Measurements from ENCODE around the gene ANGPTL5. TPM values are rescaled to one million over a fixed set of nuclear protein-coding genes. Genes with fewer than 3 reads are reported as not detected.
A peak's percentile ranks its signal among the peaks of the same experiment; 100 is the strongest.
"Not testable (repeated sequence)": the region's sequence is repeated elsewhere in the genome, so short reads cannot be mapped to it uniquely, and the experiment has no call there.

Gene ANGPTL5
- total RNA-seq, 1 donor from 2014 or later = 1.9 TPM

DNA sequence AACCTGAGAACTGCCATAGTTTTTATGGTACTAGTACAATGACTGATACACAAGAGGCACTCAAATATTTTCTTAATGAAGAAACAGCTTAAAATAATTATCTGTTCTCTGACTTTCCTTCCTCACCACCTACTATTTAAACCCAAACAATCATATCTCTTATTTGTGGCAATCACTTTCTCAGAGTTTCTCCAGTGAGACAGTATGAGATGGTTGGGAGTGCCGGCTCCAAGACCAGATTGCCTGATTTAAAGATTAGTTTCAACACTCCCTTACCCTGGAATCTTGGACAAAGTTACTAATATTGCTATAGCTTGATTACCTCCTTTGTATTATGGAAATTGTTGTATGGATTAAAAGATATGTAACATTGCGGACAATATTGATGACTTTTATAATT is 7.2 kb downstream of the ANGPTL5 start:
- ATAC-seq (ENCODE audit: poor library complexity) (peak; percentile 31), DNase-seq (no peak)
- intact Hi-C loops (cut with DNase I) = no loop called here

DNA sequence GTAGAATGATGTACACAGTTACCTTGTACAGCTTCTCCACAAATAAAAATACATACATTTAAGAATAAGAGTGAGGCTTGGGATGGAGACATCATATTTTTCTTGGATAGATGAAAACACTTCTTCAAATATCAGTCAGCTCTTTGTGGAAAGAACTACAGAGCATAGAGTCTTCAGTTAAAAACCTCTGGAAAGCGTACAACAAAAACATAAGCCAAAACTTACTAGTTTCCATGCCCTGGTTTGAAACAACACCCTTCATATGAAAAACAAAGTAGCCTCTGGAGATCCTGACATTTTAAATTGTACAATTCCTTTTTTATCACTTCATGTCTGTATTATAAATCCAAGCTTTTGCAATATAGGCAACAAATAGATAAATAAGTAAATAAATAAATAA is 8.5 kb downstream of the ANGPTL5 start:
- ATAC-seq (ENCODE audit: poor library complexity) = peak; percentile 57
- intact Hi-C loops (cut with DNase I) = no loop called here
- no peak for DNase-seq

DNA sequence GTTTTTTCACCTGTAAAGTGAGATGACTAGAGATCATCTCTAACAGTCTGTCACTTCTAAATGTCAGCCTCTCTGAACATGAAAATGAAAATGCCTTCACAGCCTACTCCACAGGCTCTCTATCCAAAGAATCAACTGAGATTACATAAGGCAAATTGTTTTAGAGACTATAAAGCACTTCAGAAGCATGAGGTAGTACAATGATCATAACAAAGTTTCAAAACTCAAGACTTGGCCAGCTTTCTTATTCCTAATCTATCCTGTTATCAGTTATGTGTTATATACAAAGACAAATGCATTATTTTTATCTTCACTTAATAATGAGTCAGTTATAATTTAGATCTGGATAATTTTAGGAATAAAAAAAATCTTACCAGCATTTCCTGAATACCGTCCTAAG is 21.8 kb downstream of the ANGPTL5 start:
- intact Hi-C loops (cut with DNase I) = no loop called here
- DNase-seq (no peak), ATAC-seq (ENCODE audit: poor library complexity) (no peak)

DNA sequence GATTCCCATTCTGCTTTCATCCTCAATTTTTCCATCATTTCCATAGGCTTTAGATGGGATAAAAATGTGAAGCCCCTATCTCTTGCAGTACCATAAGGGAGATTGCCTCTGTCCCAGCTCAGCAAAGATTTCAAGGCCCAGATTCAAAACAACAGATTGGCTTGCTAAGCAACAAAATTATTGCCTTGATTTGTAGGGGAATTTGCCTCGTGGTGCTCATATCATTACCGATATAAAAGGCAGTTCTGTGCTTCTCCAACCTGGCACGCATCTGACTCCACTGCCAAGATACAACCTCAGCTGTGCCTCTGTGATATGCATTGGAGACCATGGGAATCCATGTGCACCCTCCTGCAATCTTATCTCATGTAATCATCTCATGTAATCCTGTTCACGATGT is 26.6 kb downstream of the ANGPTL5 start:
- DNase-seq (no peak), ATAC-seq (ENCODE audit: poor library complexity) (no peak)
- intact Hi-C loops (cut with DNase I) = no loop called here

DNA sequence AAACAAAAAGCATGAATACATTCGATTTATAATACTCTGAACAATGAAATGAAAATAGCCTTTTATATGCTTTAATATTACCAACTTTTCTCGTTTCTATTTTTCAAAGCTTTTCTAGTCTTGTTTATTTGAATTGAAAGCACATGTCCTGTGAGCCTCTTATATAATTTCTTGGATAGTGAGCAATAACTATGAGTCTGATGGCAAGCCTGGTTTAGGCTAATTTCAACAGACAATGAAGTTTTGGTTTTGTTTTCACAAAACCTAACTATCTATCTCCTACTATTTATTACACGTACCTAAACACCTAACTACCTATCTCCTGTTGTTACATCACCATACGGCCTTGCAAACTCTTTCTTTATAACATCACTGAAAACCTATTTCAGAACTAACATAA is 30.7 kb downstream of the ANGPTL5 start:
- no peak for ATAC-seq (ENCODE audit: poor library complexity)
- intact Hi-C loops (cut with DNase I) = no loop called here
- no peak for DNase-seq

DNA sequence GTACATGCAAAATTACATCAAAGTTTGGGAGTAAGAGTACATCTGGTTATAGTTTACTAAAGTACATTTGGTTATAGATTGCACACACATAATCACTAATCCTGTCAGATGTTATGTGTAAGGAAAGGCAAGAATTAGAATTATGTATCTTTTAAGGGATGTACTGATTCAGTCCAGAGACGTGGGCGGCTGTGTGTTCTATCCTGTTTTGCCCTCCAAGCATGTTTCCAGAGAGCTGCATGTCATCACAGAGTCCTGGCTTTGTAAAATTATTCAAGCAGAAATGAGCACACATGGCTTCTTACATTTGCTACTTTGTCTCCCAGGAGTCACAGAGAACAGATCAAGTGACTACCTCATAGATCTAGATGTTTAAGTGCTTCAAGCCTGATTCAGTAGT is 34.7 kb downstream of the ANGPTL5 start:
- DNase-seq (no peak), ATAC-seq (ENCODE audit: poor library complexity) (no peak)
- intact Hi-C loops (cut with DNase I) = no loop called here

DNA sequence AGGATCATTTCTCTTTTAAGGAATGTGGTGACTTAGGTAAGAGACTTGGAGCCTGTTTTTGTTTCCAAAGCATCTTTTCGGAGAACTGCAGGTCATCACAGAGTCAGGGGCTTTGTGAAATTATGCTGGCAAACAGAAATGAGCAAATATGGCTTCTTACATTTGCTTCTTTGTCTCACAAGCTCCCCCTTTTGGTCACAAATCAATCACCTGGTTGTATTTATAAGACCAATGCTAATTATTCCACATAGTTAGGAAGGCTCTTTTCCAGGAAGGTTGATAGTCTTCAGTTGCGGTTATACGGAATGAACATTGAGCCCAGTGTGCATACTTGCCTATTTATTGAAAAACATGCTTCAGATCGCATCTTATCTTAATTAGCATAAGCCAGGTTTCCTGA is 36.1 kb downstream of the ANGPTL5 start:
- no peak for ATAC-seq (ENCODE audit: poor library complexity)
- intact Hi-C loops (cut with DNase I) = no loop called here

DNA sequence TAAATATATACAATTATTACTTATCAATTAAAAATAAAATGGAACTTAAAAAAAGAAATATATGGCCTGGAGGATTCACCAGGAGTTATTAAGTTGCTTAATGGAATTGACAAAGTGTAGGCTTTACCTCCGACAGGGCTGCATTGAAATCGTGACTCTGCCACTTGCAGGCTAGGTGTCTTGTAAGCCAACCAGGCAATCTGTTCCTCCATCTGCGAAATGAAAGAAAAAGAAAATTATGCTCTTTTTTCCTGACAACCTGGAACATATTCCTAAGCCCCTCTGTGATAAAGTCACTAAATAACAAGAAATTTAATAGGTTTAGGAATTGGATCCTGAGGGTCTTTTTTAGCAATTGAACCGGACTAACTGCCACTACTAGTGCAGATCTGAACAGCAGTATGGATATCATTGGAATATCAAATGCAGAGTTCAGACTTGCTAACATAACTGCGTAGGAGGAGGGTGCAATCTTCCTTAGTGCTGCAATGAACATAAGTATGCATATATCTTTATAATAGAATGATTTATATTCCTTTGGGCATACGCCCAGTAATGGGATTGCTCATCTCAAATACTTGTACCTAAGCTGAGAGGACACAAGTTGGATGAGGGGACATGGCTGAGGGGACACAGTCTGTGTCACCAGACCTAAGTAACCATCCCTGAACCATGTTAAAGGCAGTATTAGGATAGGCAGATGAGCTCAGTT is 44.0 kb downstream of the ANGPTL5 start:
- DNase-seq (no peak), ATAC-seq (ENCODE audit: poor library complexity) (no peak)
- intact Hi-C loops (cut with DNase I) = no loop called here

More for the DNA sequence above, 36.1 kb downstream of the ANGPTL5 start:
- DNase-seq = no peak

DNA sequence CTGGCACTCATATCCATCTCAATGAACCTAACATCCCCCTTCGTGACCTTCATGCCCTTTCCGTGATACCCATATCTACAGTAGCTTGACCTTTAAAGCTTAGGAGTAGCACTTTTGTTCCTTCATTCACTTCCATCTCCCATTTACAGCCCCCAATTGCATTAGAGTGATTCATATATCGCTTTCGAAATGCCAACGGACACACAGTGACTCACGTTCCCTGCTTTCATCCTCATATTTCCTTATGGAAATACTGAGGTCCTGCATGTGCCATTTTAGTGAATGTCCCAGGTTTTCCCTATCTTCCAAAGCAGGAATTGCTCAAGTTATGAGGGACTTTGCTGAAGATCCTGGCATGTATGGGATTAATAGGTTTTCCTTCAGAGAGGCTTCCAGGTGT is 45.8 kb downstream of the ANGPTL5 start:
- no peak for ATAC-seq (ENCODE audit: poor library complexity)

DNA sequence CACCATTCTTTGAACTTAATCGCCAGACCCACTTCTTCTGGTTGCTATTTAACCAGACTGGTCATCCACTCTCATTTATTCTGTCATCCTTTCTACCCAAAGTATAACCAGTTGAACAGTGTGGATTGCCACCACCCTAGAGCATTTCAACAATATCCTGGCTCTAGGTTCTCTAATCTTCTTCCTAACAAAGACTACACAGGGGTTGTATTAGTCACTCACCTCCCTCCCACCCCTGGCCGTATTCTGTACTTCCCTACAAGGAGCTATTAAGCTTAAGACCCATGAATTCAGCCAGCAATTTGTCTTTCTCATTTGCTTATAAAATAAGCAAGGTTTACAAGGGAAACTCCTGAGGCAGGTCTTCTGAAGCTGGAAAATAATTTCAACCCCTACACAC is 48.4 kb downstream of the ANGPTL5 start:
- intact Hi-C loops (cut with DNase I) = no loop called here

More for the DNA sequence above, 45.8 kb downstream of the ANGPTL5 start:
- intact Hi-C loops (cut with DNase I) = no loop called here
- no peak for DNase-seq

DNA sequence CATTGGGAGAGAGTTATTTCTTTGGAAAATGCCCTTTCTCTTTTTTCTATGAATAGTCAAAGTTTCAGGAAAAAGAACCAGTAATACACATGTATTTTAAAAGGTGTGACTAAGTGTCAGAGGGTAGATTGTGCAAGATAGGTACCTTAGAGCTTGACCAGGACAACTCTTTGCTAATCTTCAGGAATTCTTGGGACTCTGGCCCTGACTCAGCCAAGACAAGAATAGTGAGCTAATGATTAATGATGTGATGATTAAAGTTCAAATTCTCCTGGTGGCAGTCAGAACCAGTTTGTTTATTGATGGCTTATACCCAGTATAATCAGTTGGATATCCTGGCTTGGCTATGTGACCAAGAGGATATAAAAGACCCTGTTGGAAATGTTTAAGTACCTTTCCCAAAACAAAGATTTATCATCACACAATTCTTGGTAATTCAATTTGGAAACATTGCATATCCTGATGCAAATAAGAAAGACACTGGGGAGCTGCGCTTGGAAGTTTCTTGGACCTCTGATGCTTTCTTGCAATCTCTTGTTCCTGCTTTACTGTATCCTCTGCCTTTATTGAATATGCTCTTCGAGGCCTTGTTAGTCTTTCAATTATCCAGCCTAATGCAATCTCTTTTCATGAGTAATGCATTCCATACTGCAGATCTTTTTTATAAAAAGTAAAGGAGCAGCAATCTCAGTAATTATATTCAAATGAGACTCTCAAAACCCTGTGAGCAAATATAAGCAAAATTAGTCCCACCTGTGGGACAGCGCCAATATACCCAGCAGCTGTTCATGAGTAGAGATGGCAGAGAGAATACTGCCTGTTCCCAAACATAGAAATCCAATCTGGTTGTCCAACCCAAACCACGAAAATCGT is 49.5 kb downstream of the ANGPTL5 start:
- DNase-seq (no peak), ATAC-seq (ENCODE audit: poor library complexity) (no peak)
- intact Hi-C loops (cut with DNase I) = no loop called here

More for the DNA sequence above, 48.4 kb downstream of the ANGPTL5 start:
- DNase-seq = no peak
- ATAC-seq (ENCODE audit: poor library complexity) = no peak

DNA sequence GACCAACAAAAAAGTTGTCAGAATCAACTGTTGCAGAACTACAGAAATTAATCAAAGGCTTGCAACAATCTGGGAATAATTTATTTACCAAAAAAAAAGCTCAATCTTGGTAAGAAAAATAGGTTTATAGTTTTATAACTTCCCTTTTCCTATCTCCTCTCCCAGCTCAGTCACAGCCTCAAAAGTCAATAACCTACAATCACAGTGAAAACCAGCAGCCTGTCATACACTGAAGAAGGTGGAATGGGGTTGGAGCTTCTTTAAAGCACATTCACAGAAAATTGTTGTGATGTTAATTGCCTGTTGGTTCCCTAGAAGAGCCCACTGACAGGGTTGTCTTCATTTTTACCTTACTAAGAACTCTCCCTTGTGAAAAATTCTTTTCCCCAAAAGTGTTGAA is 52.2 kb downstream of the ANGPTL5 start:
- intact Hi-C loops (cut with DNase I) = loop anchor here (5.0 kb wide), 1 partner anchor 143 kb away; no protein-coding TSS in a partner anchor
- ATAC-seq (ENCODE audit: poor library complexity) (no peak), DNase-seq (no peak)

DNA sequence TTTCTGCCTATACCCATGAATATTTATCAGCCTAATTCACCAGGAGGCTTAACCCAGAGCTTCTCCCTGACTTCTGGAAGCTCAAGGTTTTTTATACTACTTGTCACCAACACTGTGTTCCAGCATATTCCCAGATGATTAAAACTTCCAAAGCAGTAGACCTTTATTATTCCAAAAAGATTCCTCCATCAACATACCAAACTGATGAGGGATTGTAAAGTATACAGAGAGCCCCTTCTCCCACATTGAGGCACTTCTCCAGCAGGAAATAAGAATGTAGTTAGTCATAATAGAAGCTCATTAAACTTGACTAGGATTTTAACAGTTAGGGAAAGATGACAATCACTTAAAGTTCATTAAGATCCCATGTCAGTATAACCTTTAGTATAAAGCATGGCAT is 53.0 kb downstream of the ANGPTL5 start:
- DNase-seq (no peak), ATAC-seq (ENCODE audit: poor library complexity) (no peak)
- intact Hi-C loops (cut with DNase I) = loop anchor here (5.0 kb wide), 1 partner anchor 144 kb away; no protein-coding TSS in a partner anchor

DNA sequence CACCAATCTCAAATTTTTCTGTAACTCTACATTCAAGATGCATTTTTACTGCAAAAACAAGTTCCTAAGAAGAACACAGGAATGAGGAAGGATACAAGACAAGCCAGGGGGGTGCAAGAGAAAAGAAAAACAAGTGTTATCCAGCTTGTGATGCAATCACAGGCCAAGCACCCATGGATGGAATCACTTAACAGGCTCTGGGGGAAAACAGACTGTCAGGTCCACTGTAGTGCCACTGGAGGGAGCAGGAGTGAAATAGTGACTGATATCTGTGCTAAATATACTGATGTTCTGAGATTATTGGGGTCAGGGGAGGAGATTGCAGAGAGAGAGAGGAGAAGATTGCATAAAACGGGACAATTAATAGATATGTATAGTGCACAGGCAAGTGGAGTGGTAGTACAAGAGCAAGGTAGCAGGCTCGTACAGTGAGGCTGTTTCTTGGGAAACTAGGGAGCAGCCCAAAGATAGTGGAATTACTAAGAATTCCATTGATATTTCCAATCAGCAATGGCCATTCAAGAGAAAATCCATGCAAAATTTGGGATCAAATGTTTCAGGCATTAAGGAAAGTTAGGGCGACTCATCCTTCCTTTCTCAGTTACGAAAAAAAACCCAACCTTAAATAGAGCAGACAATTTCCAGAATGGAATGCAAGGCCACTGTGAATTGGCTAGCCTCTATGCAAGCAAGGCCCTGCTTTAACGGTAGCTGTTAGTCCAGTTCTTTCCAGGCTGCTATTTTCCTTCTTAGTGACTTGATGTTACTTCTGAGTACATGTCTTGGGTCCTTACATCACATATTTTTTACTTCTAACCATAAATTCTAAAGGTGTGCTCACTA is 53.7 kb downstream of the ANGPTL5 start:
- DNase-seq (no peak), ATAC-seq (ENCODE audit: poor library complexity) (peak; percentile 51)
- intact Hi-C loops (cut with DNase I) = loop anchor here (5.0 kb wide), 1 partner anchor 145 kb away; no protein-coding TSS in a partner anchor

DNA sequence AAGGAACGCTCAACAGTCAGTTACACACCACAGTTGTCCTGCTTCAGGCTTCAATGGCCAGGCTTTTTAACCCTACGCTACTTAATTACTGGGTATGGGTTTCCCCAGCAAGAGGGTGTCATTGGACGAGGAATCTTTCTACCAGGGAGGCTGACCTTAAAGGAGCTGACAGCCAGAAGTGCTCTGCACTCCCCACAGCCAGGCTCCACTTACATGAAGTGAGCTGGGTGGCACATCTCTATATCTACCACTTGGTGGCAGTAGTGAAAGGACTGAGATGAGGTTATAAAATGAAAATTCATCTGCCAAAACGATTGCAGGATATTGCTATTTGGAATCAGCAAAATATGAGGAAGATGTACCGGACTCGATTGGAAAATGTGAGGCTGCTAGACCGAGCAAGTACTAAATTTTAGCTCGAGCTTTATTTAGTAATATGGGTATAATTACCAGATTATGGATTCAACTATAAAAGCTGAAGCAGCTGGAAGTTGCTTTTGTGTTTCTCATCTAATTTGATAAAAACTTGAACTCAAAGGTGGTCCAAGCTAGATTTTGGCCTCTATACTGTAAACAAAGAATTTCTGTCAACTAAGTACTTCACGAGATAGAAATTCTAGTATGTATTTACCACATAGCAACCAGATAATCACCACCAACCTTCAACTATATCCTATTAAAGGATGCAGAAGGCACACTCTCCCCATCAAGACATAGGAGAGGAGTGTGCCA is 55.5 kb downstream of the ANGPTL5 start:
- intact Hi-C loops (cut with DNase I) = loop anchor here (5.0 kb wide), 1 partner anchor 146 kb away; no protein-coding TSS in a partner anchor
- ATAC-seq (ENCODE audit: poor library complexity) = peak; percentile 94
- no peak for DNase-seq

DNA sequence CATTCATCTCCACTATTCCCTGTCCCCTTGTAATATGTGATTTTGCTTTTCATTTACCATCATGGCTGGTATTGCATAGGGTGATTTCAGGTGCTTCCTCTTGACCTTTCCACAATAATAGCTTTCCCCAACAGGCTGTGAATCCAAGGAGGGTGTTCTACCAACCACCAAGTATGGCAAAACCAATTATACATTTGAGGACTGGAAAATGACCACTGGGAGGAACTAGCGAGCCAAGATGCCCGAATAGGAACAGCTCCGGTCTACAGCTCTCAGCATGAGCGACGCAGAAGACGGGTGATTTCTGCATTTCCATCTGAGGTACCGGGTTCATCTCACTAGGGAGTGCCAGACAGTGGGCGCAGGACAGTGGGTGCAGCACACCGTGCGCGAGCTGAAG is 64.1 kb downstream of the ANGPTL5 start:
- ATAC-seq (ENCODE audit: poor library complexity); DNase-seq; intact Hi-C loops (cut with DNase I): not testable (repeated sequence)

DNA sequence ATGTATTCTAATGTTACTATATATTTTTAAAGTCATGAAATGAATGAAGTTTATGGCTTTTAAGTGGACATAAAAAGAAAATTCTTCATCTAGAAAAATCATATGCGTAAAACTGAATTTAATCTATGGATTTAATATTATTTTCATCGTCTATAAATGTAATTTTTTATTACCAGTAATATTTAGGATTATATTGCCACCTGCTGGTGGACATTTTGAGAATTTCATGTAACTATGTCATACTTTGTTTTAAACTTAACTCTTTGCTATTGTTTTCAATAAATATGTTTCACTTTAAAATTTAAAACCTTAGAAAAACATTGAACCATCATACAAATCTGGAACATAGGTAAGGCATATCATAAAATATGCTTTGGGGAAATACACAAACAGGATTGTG is 68.1 kb downstream of the ANGPTL5 start:
- intact Hi-C loops (cut with DNase I) = loop anchor here (10.0 kb wide), 1 partner anchor 393 kb away; no protein-coding TSS in a partner anchor
- ATAC-seq (ENCODE audit: poor library complexity) (no peak), DNase-seq (no peak)

DNA sequence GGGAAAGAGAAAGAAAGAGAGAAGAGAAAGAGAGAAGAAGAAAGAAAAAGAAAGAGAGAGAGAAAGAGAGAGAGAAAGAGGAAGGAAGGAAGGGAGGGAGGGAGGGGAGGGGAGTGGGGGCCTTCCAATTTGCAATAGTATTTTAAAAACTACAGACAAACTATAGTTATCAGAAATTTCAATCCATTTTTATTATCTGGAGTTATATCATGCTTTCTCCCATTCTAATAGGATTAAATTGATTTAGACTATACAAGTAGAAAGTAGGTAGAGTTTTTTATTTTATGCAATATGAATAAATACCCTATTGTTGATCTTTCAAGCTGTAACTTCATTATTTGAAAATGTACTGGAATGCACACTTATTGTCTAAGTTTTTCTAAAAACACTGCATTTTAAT is 71.7 kb downstream of the ANGPTL5 start:
- intact Hi-C loops (cut with DNase I) = loop anchor here (10.0 kb wide), 1 partner anchor 390 kb away; no protein-coding TSS in a partner anchor
- ATAC-seq (ENCODE audit: poor library complexity) (no peak), DNase-seq (no peak)
